ENCODE data around the gene PTK7.

Gene PTK7

GRCh38 chr6:43181942-43182860 is 106.1 kb downstream of the PTK7 start, which contains the start of gene CUL9:
CUL9 (plus strand) TSS chr6:43182196; CDS start chr6:43184311, 2,115 bp downstream.
- DNase-seq, result peak; percentile 32

GRCh38 chr6:43183441-43183840 is 107.3 kb downstream of the PTK7 start:
- DNase-seq, result no peak

GRCh38 chr6:43184268-43184985 is 108.3 kb downstream of the PTK7 start:
- DNase-seq, result no peak

- DNase-seq, result no peak
Observed at GRCh38 chr6:43185391-43185985, 109.4 kb downstream of the PTK7 start.

GRCh38 chr6:43186019-43186418 is 109.9 kb downstream of the PTK7 start:
- no peak for DNase-seq

- DNase-seq, result no peak
Observed at GRCh38 chr6:43186706-43187105, 110.6 kb downstream of the PTK7 start.

GRCh38 chr6:43187821-43188220 is 111.7 kb downstream of the PTK7 start:
- no peak for DNase-seq

- no peak for DNase-seq
Observed at GRCh38 chr6:43188426-43188825, 112.3 kb downstream of the PTK7 start.

- DNase-seq, result no peak
Observed at GRCh38 chr6:43189776-43190304, 113.7 kb downstream of the PTK7 start.

GRCh38 chr6:43192911-43193310 is 116.8 kb downstream of the PTK7 start:
- DNase-seq, result no peak

GRCh38 chr6:43193929-43194328 is 117.8 kb downstream of the PTK7 start:
- DNase-seq, result no peak

- DNase-seq, result no peak
Observed at GRCh38 chr6:43196337-43196736, 120.2 kb downstream of the PTK7 start.

GRCh38 chr6:43199912-43200311 is 123.8 kb downstream of the PTK7 start:
- no peak for DNase-seq

GRCh38 chr6:43200541-43200940 is 124.4 kb downstream of the PTK7 start:
- DNase-seq, result no peak

GRCh38 chr6:43202451-43202850 is 126.3 kb downstream of the PTK7 start:
- DNase-seq, result no peak

GRCh38 chr6:43203029-43203717 is 127.1 kb downstream of the PTK7 start:
- DNase-seq, result no peak

- no peak for DNase-seq
Observed at GRCh38 chr6:43203718-43204095, 127.6 kb downstream of the PTK7 start.

- DNase-seq, result no peak
Observed at GRCh38 chr6:43204271-43205105, 128.4 kb downstream of the PTK7 start.

- no peak for DNase-seq
Observed at GRCh38 chr6:43205849-43206248, 129.7 kb downstream of the PTK7 start.

GRCh38 chr6:43207286-43207685 is 131.2 kb downstream of the PTK7 start:
- no peak for DNase-seq

All from GF-D8 (cell line).